Left forelimb (tissue), 1 donor: ENCODE data around the gene SIK3.

ENCODE experiments used
- DNase-seq: peaks from one replicate; pipeline ENCODE4 v3.0.0-alpha.2; 2018; ENCODE audit warnings: low spot score

Gene SIK3

DNA sequence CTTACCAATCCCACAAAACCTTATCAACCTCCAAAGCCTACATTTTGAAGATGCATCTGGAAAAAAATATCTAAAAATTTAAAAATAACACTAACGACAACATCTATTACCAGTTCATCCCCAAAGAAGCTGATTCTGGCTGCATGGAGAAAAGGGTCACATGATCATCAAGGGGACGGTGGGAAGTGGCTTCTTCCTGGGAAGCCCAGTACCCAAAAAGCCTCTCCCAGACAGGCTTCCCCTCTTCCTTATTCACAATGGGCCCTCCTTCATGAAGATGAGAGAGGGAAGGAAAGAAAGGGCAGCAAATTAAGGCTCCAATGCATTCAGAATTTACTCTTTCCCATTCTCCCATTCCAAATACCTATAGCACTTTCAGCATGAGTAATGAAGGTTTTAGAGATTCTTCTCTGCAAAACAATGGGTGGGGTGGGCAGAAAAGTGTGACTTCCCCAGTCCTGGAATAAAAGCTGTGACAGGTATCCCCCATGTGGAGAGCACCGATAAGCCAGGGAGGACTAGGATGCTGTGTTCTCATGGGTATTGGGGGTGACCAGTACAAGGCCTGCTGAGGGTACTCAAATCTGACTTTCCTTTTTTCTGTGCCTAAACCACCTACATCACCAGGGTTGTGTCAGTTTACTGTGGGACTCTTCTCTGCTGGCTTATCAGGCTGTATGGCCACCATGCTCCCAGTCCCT, 88.2 kb downstream of the SIK3 start:
- no peak for DNase-seq

DNA sequence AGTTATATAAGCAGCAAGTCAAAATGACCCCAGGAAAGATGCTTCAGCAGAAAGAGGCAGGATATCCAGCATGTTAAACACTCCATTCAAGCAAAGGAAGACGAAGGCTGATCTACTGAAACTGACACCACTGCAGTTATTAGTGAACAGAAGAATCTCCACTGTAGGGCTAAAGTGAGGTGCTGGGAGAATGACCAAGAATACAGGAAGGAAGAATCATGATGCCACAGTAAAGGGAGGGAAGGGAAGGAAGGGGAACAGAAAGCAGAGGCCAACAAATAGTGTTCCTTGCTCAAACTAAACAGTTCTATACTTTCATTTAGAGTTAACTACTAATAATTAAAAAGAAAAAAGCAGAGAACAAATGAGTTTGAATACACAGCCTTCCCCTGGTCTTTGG, 92.5 kb downstream of the SIK3 start:
- DNase-seq = no peak

DNA sequence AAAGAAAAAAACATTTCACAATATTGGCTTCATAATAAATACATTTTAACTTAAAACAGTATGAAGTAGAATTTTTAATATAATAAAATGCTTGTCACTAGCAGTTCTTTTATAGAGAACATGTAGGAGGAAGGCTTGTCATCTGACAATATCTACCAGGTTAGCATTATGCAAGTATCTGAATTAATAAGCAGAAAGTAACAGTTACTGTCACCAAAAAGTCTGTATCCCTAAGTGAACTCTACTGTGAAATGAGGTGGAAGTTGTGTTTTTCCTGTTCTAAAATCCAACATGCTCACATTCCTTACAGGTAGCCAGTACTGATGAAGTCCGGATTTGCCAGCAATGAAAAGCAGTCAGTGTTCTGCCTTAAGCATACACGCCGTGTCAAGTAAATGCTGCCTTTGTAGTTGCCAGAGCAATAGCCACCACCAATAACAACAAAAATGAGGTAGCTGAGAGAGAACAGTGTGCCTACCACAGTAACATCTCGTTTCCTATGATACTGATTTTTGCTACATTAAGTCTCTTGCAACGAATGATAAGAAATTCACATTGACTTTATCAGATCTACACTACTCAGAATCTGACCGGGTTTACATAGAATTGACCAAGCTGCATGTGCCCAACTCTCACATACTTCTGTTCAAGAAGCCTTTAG, 95.5 kb downstream of the SIK3 start:
- DNase-seq = no peak

DNA sequence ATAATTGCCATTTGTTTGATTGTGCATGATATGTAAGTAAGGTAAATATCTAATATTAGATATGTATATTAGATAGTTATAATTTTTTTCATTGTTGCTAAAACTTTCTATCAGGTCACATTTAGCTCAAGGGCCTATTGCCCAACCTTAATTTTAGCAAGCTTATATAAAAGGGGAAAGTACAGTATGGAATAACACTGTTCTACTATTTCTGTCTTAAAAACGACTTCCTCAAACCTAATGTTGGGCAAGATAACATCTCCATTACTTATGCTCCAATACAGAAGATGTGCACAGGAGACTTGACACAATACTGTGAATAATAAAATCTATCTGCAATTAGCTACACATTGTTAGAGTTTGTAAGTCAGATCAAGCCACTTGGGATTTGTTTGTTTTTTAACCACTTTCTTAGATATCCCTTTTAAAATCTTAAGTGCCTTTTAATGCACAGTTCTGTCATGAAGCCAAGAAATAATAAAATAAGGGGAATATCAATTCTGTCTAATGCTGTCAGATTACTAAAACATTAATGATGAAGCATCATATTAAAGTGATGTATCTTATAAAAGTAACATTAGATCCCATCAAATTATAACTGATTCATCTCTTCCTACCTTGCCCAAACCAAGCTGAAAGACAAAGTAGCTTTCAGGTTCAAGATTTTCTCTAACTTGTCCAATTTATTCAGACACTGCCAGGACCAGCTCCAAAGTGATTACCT, 98.1 kb downstream of the SIK3 start:
- DNase-seq = no peak

DNA sequence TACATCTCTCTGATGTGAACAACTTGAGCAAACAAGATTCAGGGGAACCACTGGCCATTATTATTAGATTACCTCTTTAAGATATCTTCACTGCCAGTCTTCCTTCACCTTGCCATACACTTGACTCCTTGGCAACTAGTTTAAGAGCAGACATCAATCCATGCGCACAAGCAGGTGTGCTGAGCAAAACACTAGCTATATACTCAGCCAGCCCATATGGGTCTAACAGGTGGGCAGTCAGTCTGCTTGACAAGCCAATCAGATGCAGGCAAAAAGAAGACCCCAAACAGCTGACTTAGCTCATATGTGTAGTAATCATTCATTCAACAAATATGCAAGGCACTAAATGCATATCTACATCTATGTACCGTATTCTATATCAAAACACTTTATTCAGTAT, 101.2 kb downstream of the SIK3 start:
- DNase-seq = no peak

DNA sequence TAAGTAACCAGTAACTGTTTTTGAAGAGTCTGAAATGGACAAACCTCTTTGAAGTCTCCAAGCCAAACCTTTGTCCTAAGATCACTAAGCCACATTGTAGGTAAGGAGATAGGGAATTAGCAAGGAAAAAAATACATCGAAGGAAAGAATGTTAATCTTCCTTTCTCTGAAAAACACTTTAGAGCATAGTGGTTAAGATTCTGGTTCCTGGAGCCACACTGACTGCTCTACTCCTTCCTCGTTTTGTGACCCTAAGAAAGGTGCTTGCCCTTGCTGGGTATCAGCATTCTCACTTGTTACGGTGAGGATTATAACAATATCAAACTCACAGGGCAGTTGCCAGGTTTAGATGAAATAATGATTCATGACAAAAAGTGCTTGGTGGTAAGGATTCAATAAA, 104.0 kb downstream of the SIK3 start:
- no peak for DNase-seq

DNA sequence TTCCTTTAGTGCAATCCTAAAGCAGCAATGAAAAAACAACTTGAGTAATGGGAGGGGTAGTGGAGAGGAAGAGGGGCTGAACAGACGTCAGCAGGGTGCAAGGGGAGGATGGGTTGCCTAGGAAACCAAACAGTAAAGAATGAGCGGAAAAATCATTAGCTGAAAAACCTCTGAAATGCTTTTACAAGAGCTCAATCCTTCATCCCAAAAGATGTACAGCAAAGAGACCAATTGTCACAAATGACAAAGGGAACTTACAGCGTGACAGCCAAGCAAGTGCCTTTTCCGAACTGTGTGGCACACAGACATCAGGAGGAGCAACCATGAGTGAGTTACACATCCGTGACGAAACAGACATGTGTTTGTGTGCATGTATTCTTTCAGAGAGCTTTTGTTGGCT, 104.6 kb downstream of the SIK3 start:
- peak; percentile 65 for DNase-seq

DNA sequence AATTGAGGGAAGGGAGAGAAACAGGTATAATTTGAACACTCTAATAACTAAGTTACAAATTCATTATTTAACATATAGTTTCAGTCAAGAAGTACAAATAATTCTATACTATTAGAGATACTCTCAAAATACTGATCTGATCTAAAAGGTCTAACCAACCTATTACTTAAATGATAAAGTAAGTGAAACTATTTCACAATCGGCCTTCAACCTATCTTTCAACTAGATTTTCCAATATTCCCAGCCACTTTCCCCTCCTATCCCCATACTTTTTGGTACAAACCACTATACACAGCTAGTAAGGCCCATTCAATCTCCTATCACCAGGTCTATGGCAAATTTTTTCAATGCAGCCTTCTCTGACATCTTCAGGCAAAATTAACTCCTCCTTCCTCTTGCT, 106.7 kb downstream of the SIK3 start:
- no peak for DNase-seq

DNA sequence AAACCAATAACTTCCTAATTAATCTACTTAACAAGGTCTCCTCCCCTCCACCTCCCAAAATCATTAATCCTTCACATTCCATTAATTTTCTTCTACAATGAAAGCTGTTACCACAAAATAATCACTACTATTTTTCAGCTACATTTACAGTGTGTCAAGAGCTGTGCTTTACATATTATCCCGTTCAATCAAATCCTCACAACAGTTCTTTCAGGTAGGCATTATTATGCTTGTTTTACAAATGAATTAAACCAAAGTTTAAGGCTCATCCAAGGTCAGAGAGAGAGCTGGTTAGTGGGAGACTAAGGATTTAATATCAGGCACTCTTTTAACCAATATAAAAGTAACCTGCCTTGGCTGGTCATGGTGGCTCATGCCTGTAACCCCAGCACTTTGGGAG, 107.4 kb downstream of the SIK3 start:
- no peak for DNase-seq

DNA sequence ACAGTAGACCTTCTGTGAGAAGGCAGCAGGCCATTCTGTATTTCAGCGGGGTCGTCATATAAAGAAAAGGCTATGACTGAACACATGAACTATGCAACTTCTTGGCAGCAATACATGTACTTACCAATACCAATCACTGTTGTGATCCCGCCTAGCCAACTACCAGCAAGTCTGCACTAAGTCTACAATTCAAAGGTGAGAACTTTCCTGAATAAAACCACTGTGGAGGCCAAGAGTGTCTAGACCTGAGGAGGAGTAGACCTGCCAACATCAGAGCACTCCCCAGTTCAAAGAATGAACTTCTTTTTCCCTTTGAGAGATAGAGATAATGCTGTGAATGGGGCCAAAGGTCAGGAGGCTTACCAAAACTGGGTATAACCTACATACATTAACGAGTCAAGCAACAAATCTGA, 108.2 kb downstream of the SIK3 start:
- no peak for DNase-seq

DNA sequence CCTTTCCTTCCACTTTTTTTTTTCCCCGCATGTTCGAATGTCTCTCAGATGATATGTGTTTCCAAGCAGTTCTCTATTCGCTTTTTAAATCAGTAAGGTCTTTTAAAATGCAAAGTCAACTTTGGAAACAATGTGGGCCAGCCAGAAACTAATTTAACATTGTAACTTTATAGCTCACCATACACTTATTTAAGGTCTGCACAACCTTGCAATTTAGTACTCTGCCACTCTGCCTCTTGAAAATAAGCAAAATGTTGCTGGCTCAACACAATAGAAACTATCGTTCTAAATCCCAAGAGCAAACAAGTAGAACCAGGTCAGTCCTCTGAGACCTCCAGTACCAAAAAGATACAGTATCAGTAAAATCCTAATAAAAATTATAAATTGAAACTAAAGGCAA, 109.0 kb downstream of the SIK3 start:
- DNase-seq = no peak

DNA sequence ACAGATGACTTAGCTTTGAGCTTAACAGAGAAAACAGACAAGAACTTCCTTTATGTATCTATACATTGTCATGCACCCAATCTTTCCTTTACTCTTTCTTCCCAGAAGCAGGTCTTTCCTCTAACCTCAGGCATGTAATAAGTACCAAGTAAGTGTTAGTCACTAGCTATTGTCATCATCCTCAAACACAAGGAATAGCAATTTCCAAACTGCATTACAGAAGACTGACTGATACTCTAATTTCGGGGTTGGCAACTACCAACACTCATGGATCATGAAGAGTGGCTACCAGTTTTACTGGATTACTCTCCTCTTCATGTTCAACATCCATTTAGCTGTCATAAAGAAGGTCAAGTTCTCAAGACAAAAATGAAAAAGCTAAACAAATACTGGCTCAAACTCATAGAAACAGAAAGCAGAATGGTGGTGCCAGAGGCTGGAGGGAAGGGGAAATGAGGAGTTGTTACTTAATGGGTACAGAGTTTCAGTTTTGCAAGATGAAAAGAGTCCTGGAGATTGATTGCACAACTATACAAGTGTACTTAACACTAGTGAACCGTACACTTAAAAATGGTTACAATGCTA, 111.6 kb downstream of the SIK3 start:
- DNase-seq = no peak

DNA sequence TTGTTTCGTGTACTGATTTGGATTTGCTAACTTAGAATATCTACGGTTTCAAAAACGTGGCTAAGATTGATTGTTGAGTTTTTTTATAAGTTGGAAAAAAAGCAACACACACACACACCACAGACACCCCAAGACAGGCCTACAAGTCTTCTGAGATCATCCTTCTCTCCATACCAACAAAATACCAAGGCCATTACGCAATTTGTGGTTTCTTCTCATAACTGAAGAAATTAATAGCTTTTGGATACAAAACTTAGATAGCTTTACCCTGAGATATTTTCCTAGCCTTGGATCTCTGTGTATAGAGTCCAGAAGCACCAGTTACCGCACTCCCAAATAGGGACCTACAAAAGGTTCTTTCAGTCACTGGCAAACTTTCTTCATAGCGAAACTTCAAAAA, 113.6 kb downstream of the SIK3 start:
- DNase-seq = no peak

DNA sequence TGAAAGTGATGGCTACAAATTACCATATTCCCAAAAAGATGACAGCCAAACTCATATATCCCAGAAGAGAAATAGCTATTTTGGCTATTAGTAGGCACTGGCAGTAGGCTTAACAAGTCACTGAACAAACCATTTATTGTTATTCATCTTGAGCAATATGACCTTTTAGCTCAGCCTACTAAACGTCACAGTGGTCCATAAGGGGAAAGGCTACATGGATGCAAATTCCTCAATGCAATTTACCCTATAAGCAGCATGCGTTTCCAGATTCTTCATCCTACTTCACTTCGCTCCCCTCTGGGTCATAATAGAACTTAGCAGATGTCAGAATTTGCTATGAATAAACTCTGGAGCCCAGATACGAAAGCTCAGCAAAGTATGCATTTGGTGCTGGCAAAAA, 114.0 kb downstream of the SIK3 start:
- no peak for DNase-seq

DNA sequence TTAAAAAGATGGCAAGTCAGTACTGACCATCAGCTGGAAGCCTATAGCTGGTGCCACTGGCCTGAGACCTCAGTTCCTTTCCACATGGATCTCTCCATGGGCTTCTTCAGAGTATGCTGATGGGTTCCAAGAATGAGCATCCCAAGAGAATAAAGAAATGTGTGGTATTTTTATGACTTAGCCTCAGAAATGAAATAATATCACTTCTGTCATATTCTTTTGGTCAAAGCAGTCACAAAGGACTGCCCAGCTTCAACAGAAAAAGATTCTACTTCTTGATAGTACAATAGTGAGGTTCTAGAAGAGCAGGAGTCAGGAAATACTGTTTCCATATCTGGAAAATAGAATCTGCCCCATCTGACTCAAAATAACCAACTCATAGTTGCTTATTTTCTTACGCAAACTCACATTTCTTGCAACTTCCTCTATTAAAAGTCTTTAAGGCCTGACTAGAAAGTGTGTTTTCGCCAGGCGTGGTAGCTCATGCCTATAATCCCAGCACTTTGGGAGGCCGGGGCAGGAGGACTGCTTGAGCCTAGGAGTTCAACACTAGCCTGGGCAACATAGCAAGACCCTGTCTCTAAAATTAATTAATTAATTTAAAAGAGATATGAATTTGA, 116.9 kb downstream of the SIK3 start:
- no peak for DNase-seq

DNA sequence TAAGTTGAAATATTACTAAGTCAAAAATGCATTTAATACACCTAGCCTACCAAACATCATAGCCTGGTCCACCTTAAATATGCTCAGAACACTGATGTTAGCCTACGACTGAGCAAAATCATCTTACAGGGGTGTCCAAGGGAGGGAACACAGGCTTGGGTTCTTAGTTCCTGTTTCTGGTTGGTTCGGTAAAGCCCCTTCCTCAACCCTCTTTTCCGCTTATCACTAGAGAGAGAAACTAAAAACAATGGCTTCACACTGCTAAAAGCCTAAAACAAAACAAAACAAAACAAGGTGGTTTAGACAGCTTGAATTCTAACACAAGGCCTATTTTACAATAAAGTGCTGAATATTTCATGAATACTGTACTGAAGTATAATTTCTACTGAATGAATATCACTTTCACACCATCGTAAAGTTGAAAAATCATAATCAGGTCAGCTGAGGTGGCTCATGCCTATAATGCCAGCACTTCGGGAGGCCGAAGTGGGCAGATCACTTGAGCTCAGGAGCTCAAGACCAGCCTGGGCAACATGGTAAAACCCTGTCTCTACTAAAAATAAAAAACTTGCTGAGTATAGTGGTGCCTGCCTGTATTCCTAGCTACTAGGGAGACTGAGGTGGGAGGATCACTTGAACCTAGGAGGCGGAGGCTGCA, 118.0 kb downstream of the SIK3 start:
- DNase-seq = no peak

DNA sequence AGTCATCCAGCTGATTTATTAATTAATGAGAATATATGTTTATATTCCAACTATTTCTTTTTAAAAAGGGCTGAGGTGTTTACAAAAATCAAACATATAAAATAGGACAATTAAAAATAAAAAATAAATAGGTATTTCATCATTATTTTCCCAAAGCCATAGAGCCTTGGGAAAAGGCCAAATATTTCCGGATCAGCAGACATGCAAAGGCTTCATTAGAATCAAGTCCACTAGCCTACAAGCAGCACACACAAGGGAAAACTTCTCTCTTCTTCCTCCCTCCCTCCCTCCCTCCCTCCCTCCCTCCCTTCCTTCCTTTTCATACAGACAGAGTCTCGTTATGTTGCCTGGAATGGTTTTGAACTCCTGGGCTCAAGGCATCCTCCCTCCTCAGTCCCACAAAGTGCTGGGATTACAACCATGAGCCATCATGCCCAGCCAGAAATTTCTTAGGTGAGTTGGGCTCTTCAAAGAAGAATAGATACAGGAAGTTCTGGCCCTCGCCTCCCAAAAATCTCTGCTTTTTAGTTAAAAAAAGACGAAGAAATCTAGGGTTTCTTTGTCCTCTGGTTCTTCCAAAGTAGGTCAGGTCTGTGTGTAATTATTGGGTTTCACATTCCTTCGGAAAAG, 121.2 kb downstream of the SIK3 start:
- no peak for DNase-seq

DNA sequence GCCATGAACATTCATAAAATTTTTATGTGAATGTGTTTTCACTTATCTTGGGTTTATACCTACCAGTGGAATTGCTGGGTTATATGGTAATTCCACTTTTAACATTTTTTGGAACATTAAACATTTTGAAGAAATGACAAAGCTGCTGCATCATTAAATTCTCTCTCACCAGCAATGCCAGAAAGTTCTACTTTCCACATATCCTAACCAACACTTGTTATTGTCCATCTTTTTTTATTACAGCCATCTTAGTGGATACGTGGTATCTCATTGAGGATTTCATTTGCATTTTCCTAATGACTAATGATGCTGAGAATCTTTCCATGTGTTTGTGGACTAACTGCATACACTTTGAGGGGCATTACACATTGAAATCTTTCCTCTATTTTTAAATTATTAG, 122.6 kb downstream of the SIK3 start:
- no peak for DNase-seq

DNA sequence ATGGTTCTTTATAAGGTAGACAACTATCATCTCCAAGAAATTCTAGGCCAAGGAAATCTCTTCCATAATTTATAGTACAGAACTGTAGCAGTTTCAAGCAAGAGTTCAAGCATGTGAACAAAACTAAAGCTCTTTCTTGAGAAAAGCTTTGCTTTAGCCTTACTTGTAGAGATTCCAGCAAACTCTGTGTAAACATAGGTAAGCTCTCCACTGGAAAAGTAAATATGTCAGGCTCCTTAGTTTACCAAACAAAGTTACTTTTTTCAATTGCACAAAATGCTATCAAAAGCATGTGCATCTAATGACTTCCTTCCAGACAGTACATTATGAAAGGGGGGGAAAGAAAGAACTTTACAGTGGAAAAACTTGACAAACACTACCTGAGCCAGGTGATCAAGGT, 125.0 kb downstream of the SIK3 start:
- no peak for DNase-seq

DNA sequence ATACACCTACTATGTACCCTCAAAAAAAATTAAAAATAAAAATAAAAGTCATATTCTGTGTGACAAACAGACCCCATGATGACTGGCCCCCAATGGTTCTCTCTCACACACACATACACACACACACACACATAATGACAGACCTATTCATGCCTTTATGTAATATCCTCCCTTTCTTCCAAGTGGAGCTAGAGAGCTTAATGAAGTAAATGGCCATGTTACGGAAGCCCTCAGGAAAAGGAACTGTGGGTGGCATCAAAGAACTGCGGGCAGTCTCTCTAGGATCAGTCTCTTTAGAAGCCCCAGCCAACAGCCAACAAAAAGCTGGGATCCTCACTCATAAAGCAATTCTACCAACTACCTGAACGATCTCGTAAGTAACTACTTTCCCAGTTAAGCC, 125.5 kb downstream of the SIK3 start:
- no peak for DNase-seq

DNA sequence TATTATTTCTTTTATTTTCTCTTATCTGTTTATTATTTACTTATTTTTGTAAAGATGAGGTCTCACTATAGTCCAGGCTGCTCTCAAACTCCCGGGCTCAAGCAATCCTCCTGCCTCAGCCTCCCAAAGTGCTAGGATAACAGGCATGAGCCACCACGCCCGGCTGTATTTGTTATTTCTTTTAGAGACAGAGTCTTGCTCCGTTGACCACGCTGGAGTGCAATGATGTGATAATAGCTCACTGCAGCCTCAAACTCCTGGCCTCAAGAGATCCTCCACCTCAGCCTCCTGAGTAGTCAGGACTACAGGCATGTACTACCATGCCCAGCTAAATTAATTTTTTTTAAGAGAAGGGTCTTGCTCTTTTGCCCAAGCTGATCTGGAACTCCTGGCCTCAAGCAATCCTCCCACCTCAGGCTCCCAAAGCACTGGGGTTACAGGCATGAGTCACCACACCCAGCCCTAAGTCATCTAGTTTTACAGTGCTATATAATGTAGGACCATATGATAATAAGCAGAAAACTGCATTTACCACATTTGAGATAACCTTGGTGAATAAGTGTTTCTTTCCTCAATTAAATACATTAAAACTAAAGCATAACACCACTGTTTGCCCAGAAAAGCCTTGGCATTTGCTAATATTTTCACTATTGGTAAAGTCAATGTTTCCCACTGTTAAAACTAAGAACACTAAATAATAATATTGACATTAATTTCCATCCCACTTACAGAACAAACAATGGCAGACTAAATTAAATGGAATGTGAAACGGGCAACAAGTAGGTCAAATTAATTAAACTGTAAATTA, 127.5 kb downstream of the SIK3 start:
- DNase-seq = no peak
